Measurements from ENCODE around the gene ZMIZ1. TPM values are rescaled to one million over a fixed set of nuclear protein-coding genes. Genes with fewer than 3 reads are reported as not detected.

ZMIZ1 gene
- total RNA-seq, 6 donors from 2014 or later, result 51.0 to 99.2 (median 91.8) TPM

GRCh38 chr10:79250259-79250658, 181.5 kb downstream of the ZMIZ1 start:
- peaks cover 0 to 3% (median 1%) of the 10 kb centered on the region in 4 donors for H3K36me3 ChIP-seq
- DNase-seq (peak in 1 of 2 donors; percentile 83), ATAC-seq (ENCODE audit: low FRiP score in 2 of 2) (peak; percentile 41 to 59)
- no peak overlapping the region for H3K4me3 ChIP-seq
- H3K27ac ChIP-seq, result peak overlapping the region; percentile 63 to 87 (median 82)
- H3K27me3 ChIP-seq, result no peaks in the 10 kb centered on the region
- H3K9me3 ChIP-seq, result no peaks in the 10 kb centered on the region
- peaks cover 68 to 88% (median 76%) of the 10 kb centered on the region in 4 donors for H3K4me1 ChIP-seq
- TF ChIP-seq POLR2A (IDR thresholded peaks at IDR 0.05) (no peak), POLR2AphosphoS5 (IDR thresholded peaks at IDR 0.05) (no peak), EP300 (IDR thresholded peaks at IDR 0.05) (no peak), CTCF (IDR thresholded peaks at IDR 0.05) (no peak)
- 20 to 44% methylated on average over 1 to 5 of the region's 5 CpGs for WGBS, 2 donors

- ATAC-seq (ENCODE audit: low FRiP score in 2 of 2) (no peak), DNase-seq (no peak)
- WGBS, 2 donors, result 85 to 87% methylated on average over 3 to 5 of the region's 5 CpGs
- Histone ChIP-seq H3K27me3 (no peaks in the 10 kb centered on the region), H3K27ac (no peak overlapping the region), H3K4me3 (no peak overlapping the region), H3K36me3 (peaks cover 0 to 14% (median 3%) of the 10 kb centered on the region in 4 donors), H3K9me3 (no peaks in the 10 kb centered on the region), H3K4me1 (peaks cover 48 to 79% (median 59%) of the 10 kb centered on the region in 4 donors)
- no peak for TF ChIP-seq EP300 (IDR thresholded peaks at IDR 0.05)
- TF ChIP-seq POLR2A (IDR thresholded peaks at IDR 0.05), result no peak
- no peak for TF ChIP-seq POLR2AphosphoS5 (IDR thresholded peaks at IDR 0.05)
- no peak for TF ChIP-seq CTCF (IDR thresholded peaks at IDR 0.05)
Observed at GRCh38 chr10:79252450-79252849, 183.7 kb downstream of the ZMIZ1 start.

- Histone ChIP-seq H3K4me3 (no peak overlapping the region), H3K27ac (no peak overlapping the region), H3K4me1 (peaks cover 44 to 74% (median 56%) of the 10 kb centered on the region in 4 donors), H3K27me3 (no peaks in the 10 kb centered on the region), H3K9me3 (no peaks in the 10 kb centered on the region), H3K36me3 (peaks cover 0 to 14% (median 3%) of the 10 kb centered on the region in 4 donors)
- TF ChIP-seq POLR2A (IDR thresholded peaks at IDR 0.05) (no peak), POLR2AphosphoS5 (IDR thresholded peaks at IDR 0.05) (no peak), EP300 (IDR thresholded peaks at IDR 0.05) (no peak), CTCF (IDR thresholded peaks at IDR 0.05) (no peak)
- WGBS, 2 donors, result 81 to 92% methylated on average over 4 of the region's 4 CpGs
- no peak for ATAC-seq (ENCODE audit: low FRiP score in 2 of 2)
- no peak for DNase-seq
Observed at GRCh38 chr10:79252971-79253370, 184.2 kb downstream of the ZMIZ1 start.

- Histone ChIP-seq H3K4me3 (no peak overlapping the region), H3K27me3 (no peaks in the 10 kb centered on the region), H3K27ac (peak overlapping the region in 1 of 4 donors; percentile 8), H3K4me1 (peaks cover 41 to 67% (median 49%) of the 10 kb centered on the region in 4 donors), H3K36me3 (peaks cover 0 to 14% (median 3%) of the 10 kb centered on the region in 4 donors), H3K9me3 (no peaks in the 10 kb centered on the region)
- ATAC-seq (ENCODE audit: low FRiP score in 2 of 2) (no peak), DNase-seq (no peak)
- TF ChIP-seq POLR2A (IDR thresholded peaks at IDR 0.05), result no peak
- no peak for TF ChIP-seq EP300 (IDR thresholded peaks at IDR 0.05)
- TF ChIP-seq CTCF (IDR thresholded peaks at IDR 0.05), result no peak
- TF ChIP-seq POLR2AphosphoS5 (IDR thresholded peaks at IDR 0.05), result no peak
- 88 to 89% methylated on average over 2 to 3 of the region's 3 CpGs for WGBS, 2 donors
Observed at GRCh38 chr10:79253704-79254103, 184.9 kb downstream of the ZMIZ1 start.
